Adrenal gland (tissue), 5 donors: ENCODE results near the gene EPG5.

Experiments
- POLR2A ChIP-seq, 2 donors: fragments of 450-650 bp; IDR thresholded peaks; one replicate each; pipeline ENCODE4 v1.6.1; 2017; ENCODE audit warnings: antibody characterized with exemption in 2 of 2, mild to moderate bottlenecking in 2 of 2, moderate library complexity in 1 of 2
- TF ChIP-seq, protein P1 (sequence below), 6 experiments: fragments of 450-650 bp in 4 of 6; fragments of 200-600 bp in 2 of 6; sonication (generic) in 1 of 6; IDR thresholded peaks; 1 replicate in 5 of 6; 2 replicates in 1 of 6; pipeline versions ENCODE4 v1.5.1 to v1.8.0; 2016 to 2021; ENCODE audit warnings: antibody characterized with exemption in 6 of 6, mild to moderate bottlenecking in 2 of 6, moderate library complexity in 1 of 6
- donor health status: DM: no; HTN: no; CAD: no.

DNA sequence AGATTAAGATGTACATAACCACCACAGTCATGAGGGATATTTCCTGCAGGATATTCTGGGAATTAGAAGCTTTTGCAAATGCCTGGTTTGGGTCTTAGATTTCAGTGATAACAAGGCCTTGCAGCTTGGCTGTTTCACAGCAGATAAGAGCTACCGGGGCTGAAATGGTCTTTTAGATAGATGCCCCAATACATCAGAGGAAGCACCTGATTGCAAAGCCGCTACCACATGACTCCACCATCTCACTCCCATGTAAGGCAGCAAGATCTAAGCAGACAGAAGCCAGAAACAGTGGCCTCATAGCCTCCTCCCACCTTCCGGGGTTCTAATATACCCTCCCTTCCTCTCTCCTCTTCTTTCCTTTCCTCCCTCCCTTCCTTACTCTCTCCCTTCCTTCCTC is 31.1 kb upstream of the EPG5 start:
- TF ChIP-seq, protein P1, sequence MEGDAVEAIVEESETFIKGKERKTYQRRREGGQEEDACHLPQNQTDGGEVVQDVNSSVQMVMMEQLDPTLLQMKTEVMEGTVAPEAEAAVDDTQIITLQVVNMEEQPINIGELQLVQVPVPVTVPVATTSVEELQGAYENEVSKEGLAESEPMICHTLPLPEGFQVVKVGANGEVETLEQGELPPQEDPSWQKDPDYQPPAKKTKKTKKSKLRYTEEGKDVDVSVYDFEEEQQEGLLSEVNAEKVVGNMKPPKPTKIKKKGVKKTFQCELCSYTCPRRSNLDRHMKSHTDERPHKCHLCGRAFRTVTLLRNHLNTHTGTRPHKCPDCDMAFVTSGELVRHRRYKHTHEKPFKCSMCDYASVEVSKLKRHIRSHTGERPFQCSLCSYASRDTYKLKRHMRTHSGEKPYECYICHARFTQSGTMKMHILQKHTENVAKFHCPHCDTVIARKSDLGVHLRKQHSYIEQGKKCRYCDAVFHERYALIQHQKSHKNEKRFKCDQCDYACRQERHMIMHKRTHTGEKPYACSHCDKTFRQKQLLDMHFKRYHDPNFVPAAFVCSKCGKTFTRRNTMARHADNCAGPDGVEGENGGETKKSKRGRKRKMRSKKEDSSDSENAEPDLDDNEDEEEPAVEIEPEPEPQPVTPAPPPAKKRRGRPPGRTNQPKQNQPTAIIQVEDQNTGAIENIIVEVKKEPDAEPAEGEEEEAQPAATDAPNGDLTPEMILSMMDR (IDR thresholded peaks at IDR 0.05): no peak
- TF ChIP-seq POLR2A (IDR thresholded peaks at IDR 0.05): no peak
